H1 (cell line): ENCODE measurements around the gene DNAH12. TPM values are rescaled to one million over a fixed set of nuclear protein-coding genes. Genes with fewer than 3 reads are reported as not detected.

Source experiments
- CBX5 ChIP-seq: fragments of 300-800, 300-1000 bp; sonication (generic); IDR thresholded peaks from 2 replicates; pipeline ENCODE4 v1.7.1; 2016; ENCODE audit warnings: antibody characterized with exemption, low read length, low read depth
- EGR1 ChIP-seq: IDR thresholded peaks from 2 replicates; pipeline ENCODE4 v1.6.1; 2011; ENCODE audit warnings: low read depth, low read length, borderline replicate concordance
- RNF2 ChIP-seq: fragments of 200-900, 300-1000 bp; sonication (generic); IDR thresholded peaks from 2 replicates; pipeline ENCODE4 v1.7.1; 2016; ENCODE audit warnings: borderline replicate concordance, low read depth, mild to moderate bottlenecking, antibody characterized with exemption, low read length; ENCODE audit not compliant: poor library complexity, severe bottlenecking; ENCODE audit errors: missing control alignments
- SIX5 ChIP-seq: IDR thresholded peaks from 2 replicates; pipeline ENCODE4 v1.6.1; 2011; ENCODE audit warnings: mild to moderate bottlenecking, low read depth, low read length
- SP1 ChIP-seq: IDR thresholded peaks from 2 replicates; pipeline ENCODE4 v1.6.1; 2011; ENCODE audit warnings: low read depth, low read length
- TBP ChIP-seq: IDR thresholded peaks from 2 replicates; pipeline ENCODE4 v1.6.1; 2011; ENCODE audit warnings: low read depth, low read length, improper control_type of control experiment
- TCF12 ChIP-seq: IDR thresholded peaks from 2 replicates; pipeline ENCODE4 v1.6.1; 2011; ENCODE audit warnings: low read depth, mild to moderate bottlenecking, low read length
- polyA plus RNA-seq, 7 experiments: library from polyadenylated mRNA; depleted of rRNA in 3 of 7; stranded (reverse) in 5 of 7; unstranded in 2 of 7; fragments of >200 nt in 5 of 7; fragments of 200-250 nt in 2 of 7; gene quantifications; 1 replicate in 5 of 7; 2 replicates in 1 of 7; 4 replicates in 1 of 7; pipeline versions ENCODE4 v1.2.1 to v1.2.3, GENCODE V29; 2011 to 2013; ENCODE audit warnings: missing spikeins in 2 of 7, mixed read lengths in 2 of 7
- total RNA-seq: library from RNA; stranded (reverse); fragmentation: NEBNext Ultra II Directional; extraction: Animal tissue kit (Norgen Biotek cat#: 25700); gene quantifications from 2 replicates; pipeline ENCODE4 v1.2.1, GENCODE V29; 2021

Gene DNAH12
- total and polyA plus RNA-seq, 2 of the 8 experiments (the other 6 are each of a cell fraction or from before 2014, with no cell fraction given) = not detected

DNA sequence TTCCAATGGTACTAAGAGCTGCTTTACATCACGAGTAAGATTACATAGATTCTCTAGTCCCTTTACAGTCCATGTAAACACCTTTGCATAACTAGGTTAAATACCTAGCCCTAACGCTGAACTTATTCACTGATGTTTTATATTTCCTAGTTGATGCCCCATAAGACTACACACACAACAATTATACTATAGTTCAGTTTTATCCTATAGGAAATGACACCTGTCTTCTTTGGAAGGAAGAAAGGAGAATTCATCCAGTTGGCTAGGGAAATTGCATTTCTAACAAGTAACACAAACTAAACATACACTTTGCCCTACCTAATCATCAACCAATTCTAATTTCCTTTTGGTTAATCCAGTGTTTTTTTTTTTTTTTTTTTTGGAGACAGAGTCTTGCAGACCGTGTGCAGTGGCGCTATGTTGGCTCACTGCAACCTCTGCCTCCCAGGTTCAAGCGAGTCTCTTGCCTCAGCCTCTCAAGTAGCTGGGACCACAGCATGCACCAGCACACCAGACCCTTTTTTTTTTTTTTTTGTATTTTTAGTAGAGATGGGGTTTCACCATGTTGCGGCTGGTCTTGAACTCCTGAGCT is 25.8 kb upstream of the DNAH12 start (continued):
- TF ChIP-seq EGR1 (no peak), CBX5 (no peak), SIX5 (no peak), TBP (no peak), SP1 (no peak), TCF12 (no peak), RNF2 (no peak)
